ENCODE measurements around the gene MRPL36.
"Not testable (repeated sequence)": the region's sequence is repeated elsewhere in the genome, so short reads cannot be mapped to it uniquely, and the experiment has no call there.

MRPL36 gene

DNA sequence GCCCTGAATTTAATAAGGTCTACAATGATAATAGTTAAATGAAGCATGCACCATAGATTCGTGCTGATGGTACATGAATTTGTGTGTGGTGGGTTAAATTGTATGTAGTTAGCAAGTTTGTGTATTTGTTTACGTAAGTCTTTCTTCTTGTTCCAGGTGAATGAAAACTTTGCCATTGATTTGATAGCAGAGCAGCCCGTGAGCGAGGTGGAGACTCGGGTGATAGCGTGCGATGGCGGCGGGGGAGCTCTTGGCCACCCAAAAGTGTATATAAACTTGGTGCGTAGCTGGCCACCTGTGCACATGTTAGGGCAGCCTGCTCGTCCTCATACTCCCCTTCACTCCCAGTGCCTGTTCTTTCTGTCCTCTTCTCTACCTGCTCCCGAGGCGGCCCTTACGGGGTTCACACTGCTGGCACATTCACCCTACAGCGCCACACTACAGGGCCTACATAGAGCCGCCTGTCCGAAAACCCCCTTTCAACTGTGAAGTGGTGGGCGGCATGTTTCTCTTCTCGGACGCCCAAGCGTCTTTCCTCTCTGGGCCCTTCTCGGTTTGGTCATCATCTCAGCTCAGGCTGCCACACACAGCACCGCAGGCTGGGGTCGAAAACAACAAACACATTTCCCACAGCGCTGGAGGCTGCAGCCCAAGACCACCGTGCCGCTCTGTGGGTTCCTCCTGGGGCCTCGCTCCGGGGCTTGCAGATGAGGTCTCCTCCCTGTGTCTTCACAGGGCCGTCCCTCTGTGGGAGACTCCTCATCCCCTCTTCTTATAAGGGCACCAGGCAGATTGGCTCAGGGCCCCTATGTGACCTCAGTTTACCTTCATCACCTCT, 14.8 kb upstream of the MRPL36 start:
- DNase-seq: no peak

DNA sequence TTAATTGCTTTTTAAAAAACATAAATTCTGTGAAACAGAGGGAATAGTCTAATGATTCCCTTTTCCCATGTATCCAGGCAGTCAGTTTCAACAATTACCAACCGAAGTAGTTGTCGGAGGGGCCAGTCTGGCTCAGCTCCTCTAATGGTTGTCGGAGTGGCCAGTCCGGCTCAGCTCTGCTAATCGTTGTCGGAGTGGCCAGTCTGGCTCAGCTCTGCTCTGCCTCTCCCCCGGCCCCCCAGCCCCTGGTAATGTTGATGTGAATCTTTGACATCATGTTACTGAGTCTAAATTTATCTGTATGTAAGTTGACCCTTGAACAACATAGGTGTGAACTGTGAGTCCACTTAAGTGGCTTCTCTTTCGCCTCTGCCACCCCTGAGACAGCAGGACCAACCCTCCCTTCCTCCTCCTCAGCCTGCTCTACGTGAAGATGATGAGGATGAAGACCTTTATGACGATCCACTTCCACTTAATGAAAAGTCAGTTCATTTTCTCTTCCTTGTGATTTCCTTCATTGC, 11.0 kb upstream of the MRPL36 start:
- no peak for DNase-seq

DNA sequence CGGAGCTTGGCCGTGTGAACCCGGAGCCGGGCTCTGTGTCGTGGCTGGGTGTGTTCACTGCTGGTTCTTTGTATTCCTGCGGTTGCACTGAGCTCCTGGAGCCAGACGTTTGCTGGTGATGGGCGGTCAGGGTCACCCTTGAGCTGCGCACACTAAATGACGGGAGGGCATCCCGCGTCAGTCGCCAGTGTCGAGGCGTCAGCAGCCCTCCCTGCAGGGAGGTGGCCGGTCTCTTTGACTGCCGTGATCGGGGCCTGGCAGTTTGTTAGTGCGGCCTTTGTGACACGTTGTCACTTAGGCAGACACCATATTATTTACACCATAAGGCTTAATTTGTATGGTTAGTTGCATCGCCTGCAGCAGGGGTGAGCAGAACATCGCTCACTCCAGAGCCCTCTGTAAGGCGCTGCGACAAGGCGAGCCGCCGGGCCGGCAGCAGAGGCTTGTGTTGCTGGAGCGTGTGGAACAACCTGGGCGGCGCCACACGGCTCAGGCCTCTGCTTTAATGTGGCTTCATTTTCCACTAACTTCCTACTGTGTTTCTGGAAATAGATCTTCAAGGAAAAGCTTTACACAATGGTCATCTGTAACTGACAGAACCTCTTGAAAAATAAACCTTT, 9.9 kb upstream of the MRPL36 start:
- DNase-seq: no peak

GRCh38 chr5:1808439-1808838, 8.8 kb upstream of the MRPL36 start:
- DNase-seq: no peak

GRCh38 chr5:1807451-1808185, 8.0 kb upstream of the MRPL36 start:
- DNase-seq: no peak

- DNase-seq: no peak
These were observed 7.3 kb upstream of the MRPL36 start for GRCh38 chr5:1806974-1807373.

GRCh38 chr5:1806199-1806598, 6.6 kb upstream of the MRPL36 start:
- DNase-seq: no peak

DNA sequence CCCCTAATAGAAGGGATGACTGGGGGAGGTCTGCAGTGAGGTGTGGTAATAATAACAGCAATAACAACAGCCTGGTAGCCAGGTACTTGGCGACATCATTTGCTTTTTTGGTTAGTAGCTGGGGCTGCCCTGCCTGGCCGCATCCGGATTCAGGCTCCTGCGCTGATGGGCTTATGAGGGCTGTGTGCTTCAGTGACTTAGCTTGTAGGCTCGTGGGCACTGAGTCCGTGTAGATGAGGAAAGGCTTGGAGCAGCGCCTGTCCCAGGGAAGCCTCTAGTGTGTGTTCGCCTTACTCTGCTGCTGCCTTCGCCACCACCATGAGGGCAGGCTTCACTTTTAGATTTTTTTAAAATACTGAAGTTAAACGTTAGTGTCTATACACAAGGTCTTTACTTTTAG, 6.1 kb upstream of the MRPL36 start:
- no peak for DNase-seq

DNA sequence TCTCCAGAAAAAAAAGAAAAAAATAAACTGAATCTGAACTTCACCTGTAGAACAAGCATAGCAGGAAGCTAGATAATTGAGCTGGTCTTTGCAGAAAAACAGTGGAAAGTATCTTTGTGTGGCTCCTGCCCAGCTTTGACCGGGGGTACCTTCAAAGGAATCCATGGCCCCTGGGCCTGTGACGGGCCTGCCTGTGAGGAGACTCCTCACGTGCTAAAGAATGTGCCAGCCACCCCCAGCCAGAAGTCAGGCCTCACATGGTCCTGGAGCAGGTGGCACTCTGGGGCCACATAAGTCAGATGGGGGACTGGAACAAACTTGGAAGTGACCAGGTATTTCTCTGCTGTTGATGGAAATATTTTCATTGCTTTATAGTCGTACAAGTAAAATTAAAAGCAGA, 5.7 kb upstream of the MRPL36 start:
- no peak for DNase-seq

DNA sequence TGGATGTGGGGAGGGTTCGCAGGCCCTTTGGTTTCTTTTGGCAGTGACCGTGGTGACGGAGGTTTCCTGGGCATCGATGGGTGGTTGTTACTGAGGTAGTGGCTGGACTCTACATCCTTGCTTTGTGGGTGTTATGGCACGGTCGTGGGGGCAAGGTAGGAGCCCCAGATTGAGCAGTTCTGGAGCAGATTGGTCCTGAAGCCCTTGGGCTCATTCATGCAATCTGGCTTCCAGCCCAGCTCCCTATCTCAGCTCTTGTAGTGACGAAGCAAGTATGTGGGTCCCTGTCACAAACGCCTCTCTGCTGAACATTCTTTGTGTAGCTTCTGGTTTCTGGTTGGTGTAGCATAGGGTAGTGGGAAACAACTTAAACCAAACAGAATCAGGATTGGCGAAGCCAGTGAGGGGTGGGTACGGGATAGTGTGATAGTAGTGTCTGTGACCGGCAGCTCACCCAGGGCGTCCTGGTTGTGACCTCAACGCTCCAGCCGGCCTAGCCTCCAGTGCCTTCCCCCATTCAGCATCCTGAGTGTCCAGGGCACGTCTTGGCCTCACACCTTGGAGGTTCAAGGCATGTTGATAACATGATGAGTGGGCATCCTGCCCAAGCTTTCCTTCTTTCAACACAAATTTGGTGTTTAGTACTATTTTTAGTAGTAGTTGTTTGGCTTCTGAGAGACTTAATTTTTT, 4.5 kb upstream of the MRPL36 start:
- DNase-seq: no peak

DNA sequence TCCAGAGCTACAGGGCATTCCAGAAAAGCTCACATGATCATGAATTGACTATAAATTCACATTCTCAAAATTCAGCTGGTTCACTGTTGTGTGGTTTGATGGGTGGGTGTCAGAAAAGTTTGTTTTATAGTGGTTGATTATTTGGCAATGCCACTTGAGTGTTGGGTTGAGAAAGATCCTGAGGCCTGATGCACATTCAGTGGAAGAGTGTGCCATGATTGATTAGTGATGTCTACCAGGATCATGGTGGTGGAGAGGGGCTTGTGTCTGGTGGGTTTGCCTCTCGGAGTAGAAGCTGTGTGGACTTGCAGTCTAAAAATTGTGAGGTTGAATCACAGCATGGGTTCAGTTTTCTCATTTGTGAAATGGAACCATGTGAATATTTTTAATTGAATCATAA, 3.6 kb upstream of the MRPL36 start:
- no peak for DNase-seq

- no peak for DNase-seq
These were observed 2.3 kb upstream of the MRPL36 start for GRCh38 chr5:1801967-1802295.

DNA sequence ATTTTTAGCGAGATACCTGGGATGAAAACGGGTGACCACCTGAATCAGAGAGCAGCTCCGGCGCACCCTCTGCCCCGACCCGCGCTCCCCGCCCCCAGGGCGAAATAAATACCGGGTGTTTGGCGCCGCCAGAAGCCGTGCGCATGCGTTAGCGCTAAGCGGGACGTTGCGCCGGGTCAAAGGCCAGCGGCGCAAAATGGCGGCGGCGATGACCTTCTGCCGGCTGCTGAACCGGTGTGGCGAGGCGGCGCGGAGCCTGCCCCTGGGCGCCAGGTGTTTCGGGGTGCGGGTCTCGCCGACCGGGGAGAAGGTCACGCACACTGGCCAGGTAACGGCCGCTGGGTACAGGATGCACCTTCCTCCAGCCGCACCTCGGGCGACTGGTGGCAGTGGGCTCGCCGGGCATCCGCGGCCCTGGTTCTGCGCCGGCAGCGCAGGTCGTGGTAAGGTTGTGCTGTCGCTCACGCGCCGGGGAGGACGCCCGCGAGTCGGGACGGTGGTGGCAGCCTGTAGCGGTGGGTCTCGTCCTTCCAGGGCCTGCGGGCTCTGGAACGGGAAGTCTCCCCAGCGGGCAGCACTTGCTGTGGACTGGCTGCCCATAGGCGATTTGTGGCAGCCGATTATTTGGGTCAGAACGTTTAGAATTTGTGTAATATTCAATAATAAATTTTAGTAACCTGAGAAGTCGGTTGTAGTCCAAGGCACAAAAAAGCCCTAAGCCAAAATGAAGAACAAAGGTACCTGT, 1.8 kb upstream of the MRPL36 start, which contains the start of gene NDUFS6:
Gene NDUFS6, plus strand, starts transcription at position 186 of the 745 bp plus-strand sequence. Its CDS starts 11 bp downstream, at position 197.
- no peak for DNase-seq

DNA sequence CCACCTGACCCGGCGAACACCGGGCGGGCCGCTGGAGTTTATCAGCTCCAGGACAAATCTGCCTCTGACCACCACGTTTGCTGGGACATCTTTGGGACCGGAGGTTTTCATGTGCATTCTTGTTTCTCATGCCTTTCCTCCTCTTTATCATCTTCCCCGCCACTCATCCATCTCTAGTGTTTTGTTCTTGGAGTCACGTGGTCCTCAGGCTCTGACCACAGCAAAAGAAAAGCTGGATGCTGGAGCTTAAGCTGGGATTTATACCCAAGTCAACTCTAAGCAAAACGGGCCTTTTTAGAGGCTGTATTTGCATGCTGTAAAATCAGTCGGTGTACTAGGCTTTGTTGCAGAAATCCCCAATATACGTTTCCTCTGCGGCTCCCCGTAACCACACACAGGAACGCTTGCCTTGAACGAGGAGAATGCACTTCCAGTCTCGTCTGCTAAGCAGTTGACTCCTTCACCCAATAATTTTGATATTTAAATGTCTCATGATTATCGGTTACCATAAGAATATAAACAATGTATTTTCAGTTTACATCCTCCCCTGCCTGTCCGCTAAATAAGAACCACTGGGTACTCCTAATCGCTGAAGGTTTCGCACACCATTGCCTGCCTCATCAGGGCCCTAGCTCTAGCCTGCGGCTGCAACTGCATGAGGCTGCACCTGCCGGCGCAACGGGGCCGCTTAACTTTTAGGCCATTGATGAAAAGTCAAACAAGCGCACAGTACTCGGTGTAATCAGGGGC, 1.0 kb upstream of the MRPL36 start:
- DNase-seq: peak; percentile 2

DNA sequence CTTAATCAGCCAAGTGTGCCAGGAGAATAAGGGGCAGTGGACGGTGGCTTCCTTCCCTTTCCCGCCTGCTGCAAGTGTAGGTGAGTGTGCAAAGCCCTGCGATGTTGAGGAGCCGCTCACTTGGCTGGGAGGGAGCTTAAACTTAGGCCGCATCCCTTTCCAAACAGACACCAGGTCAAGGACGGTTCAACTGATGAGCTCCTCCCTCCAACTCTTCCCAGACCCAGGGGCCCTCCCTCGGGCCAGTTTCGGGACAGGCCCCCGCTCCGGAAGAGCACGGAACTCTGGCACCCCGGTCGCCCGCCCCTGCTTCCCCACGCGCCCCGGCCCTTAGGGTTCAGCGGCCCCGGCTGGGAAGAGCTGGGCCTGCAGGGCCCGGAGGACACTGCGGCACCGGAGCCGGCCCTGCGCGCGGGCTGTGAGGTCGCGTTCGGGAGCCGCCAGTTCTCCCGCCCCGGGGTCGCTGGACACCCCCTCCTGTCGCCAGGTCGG, 481 bp downstream of the MRPL36 start:
- no peak for DNase-seq

DNA sequence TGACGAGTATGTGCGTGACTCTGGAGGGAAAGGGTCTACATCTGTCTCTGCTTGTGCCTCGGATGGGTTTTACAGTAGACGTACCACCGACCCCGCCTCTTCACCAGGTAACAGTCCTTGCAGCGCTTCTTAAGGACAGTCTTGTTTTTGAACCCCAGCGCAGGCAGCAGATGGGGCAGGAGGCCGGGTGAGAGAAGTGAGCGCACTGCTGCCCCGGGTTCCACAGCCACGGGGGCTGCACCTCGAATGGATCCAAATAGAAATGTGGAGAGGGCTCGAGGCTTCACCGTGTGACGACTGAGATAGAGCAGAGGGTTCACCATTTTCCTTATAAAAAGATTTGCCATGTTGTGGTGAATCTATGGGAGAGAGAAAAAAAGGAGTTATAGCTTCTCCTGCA, 1.0 kb downstream of the MRPL36 start:
- not testable (repeated sequence) for DNase-seq

DNA sequence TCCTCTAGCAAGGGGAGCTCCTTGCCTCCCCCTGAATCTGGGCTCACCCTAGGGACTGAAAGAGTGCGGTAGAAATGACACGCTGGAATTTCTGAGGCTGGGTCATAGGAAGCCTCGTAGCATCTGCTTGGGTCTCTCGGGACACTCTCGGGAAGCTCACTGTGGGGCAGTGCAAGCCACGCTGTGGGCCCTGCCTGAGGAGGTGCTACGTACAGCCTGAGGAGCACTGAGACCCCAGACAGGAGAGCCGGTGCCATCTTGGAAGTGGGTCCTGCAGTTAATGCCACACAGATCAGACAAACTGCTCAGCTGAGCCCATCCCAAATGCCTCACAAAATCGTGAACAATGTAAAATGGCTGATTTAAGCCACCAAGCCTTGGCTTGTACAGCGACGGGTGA, 1.8 kb downstream of the MRPL36 start:
- DNase-seq: no peak

DNA sequence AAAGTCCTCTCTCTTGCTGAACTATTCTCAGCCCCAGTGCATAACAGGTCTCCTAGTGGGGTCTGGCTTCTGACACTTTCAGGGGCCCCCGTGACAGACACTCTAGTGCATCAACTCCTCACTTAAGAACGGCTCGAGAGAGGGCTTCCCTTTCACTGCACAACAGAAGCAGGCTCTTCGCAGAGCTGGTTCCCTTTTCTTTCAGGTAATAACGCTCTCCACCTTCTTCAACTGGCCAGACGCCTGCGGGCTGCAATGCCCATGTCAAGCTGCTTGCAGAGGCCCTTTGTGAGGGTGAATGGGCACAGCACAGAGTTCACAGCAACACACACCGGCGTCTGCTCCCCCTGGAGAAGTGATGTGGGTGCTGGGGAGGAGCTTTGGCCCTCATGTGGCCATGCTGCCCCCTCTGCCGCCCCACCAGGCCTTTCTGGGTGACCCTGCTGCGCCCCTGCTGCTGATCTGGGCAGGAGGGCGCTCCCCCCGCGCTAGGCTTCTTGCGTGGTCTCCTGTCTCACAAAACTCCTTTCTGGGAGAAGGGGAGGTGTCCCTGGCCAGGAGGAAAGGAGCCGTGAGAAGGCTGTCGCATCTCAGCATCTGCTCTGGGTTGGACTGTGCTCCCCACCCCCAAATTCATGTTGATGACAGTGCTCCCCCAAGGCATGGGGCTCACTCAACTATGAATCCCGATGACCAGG, 2.4 kb downstream of the MRPL36 start:
- DNase-seq: no peak

- DNase-seq: no peak
These were observed 3.1 kb downstream of the MRPL36 start for GRCh38 chr5:1796371-1797102.

- DNase-seq: no peak
These were observed 3.7 kb downstream of the MRPL36 start for GRCh38 chr5:1795931-1796330.

Measured in SIG-M5 (cell line).